ENCODE measurements around the gene AKT3.

AKT3 gene

GRCh38 chr1:243525085-243525487 is 325.0 kb downstream of the AKT3 start:
- peak; percentile 16 for DNase-seq (ENCODE audit: extremely low read depth, low read depth)
- no peak for TF ChIP-seq CTCF (IDR thresholded peaks at IDR 0.05; ENCODE audit: low read depth, low read length)

- no peak for TF ChIP-seq CTCF (IDR thresholded peaks at IDR 0.05; ENCODE audit: low read depth, low read length)
- DNase-seq (ENCODE audit: extremely low read depth, low read depth), result no peak
Observed at GRCh38 chr1:243523766-243524165, 326.3 kb downstream of the AKT3 start.

- no peak for TF ChIP-seq CTCF (IDR thresholded peaks at IDR 0.05; ENCODE audit: low read depth, low read length)
- DNase-seq (ENCODE audit: extremely low read depth, low read depth), result no peak
Observed at GRCh38 chr1:243520831-243521230, 329.2 kb downstream of the AKT3 start.

- no peak for DNase-seq (ENCODE audit: extremely low read depth, low read depth)
- TF ChIP-seq CTCF (IDR thresholded peaks at IDR 0.05; ENCODE audit: low read depth, low read length), result no peak
Observed at GRCh38 chr1:243514927-243515326, 335.1 kb downstream of the AKT3 start.

- DNase-seq (ENCODE audit: extremely low read depth, low read depth), result no peak
- no peak for TF ChIP-seq CTCF (IDR thresholded peaks at IDR 0.05; ENCODE audit: low read depth, low read length)
Observed at GRCh38 chr1:243513726-243514491, 336.1 kb downstream of the AKT3 start.

GRCh38 chr1:243510928-243511327 is 339.1 kb downstream of the AKT3 start:
- no peak for TF ChIP-seq CTCF (IDR thresholded peaks at IDR 0.05; ENCODE audit: low read depth, low read length)
- DNase-seq (ENCODE audit: extremely low read depth, low read depth), result no peak

- no peak for TF ChIP-seq CTCF (IDR thresholded peaks at IDR 0.05; ENCODE audit: low read depth, low read length)
- no peak for DNase-seq (ENCODE audit: extremely low read depth, low read depth)
Observed at GRCh38 chr1:243508943-243509342, 341.1 kb downstream of the AKT3 start.
